GM19351 (cell line): ENCODE data around the gene SUN2.
"Not testable (repeated sequence)": the region's sequence is repeated elsewhere in the genome, so short reads cannot be mapped to it uniquely, and the experiment has no call there.

Source experiments
- ATAC-seq: cut with Tn5 transposase; IDR thresholded peaks from one replicate; pipeline ENCODE4 v1.9.1; 2021; ENCODE audit warnings: mild to moderate bottlenecking, moderate library complexity; ENCODE audit not compliant: unreplicated experiment

Gene SUN2

GRCh38 chr22:38755911-38756532, at the start of gene SUN2:
TSS of gene SUN2 (minus strand) at chr22:38755998. CDS start at chr22:38752628, 3,370 bp downstream.
- ATAC-seq = peak; percentile 69

- ATAC-seq = not testable (repeated sequence)
Measured at GRCh38 chr22:38805041-38805593, 49.3 kb upstream of the SUN2 start.

- no peak for ATAC-seq
Measured at GRCh38 chr22:38802671-38803121, 46.9 kb upstream of the SUN2 start.

GRCh38 chr22:38799265-38800002, 43.6 kb upstream of the SUN2 start:
- no peak for ATAC-seq

- ATAC-seq = no peak
Measured at GRCh38 chr22:38798496-38798895, 42.7 kb upstream of the SUN2 start.

GRCh38 chr22:38796262-38796957, 40.6 kb upstream of the SUN2 start:
- ATAC-seq = no peak

GRCh38 chr22:38795569-38795968, 39.8 kb upstream of the SUN2 start:
- ATAC-seq = no peak

GRCh38 chr22:38793721-38794466, 38.1 kb upstream of the SUN2 start, which contains the start of gene DNAL4:
TSS of gene DNAL4 (minus strand) at chr22:38794143. CDS start at chr22:38782731, 11,412 bp downstream.
- ATAC-seq = peak; percentile 97

GRCh38 chr22:38793317-38793716, 37.5 kb upstream of the SUN2 start:
- no peak for ATAC-seq

GRCh38 chr22:38792833-38793232, 37.0 kb upstream of the SUN2 start:
- ATAC-seq = no peak

- ATAC-seq = no peak
Measured at GRCh38 chr22:38789606-38790005, 33.8 kb upstream of the SUN2 start.

- no peak for ATAC-seq
Measured at GRCh38 chr22:38788846-38789245, 33.0 kb upstream of the SUN2 start.

GRCh38 chr22:38788021-38788816, 32.4 kb upstream of the SUN2 start:
- ATAC-seq = no peak

- no peak for ATAC-seq
Measured at GRCh38 chr22:38786631-38787030, 30.8 kb upstream of the SUN2 start.

- ATAC-seq = no peak
Measured at GRCh38 chr22:38784856-38785255, 29.1 kb upstream of the SUN2 start.

- ATAC-seq = no peak
Measured at GRCh38 chr22:38784035-38784434, 28.2 kb upstream of the SUN2 start.

GRCh38 chr22:38783095-38783615, 27.4 kb upstream of the SUN2 start:
- no peak for ATAC-seq

- ATAC-seq = no peak
Measured at GRCh38 chr22:38782402-38783094, 26.8 kb upstream of the SUN2 start.

GRCh38 chr22:38781033-38781432, 25.2 kb upstream of the SUN2 start:
- ATAC-seq = no peak
